ENCODE data around the gene EPS8.

The EPS8 gene

GRCh38 chr12:15575671-15576541 is 213.3 kb downstream of the EPS8 start:
- no peak for TF ChIP-seq ZFX (IDR thresholded peaks at IDR 0.05; ENCODE audit: borderline replicate concordance)
- no peak for TF ChIP-seq CTCF (IDR thresholded peaks at IDR 0.05)
- no peak overlapping the region for H3K27ac ChIP-seq

GRCh38 chr12:15574353-15574752 is 214.8 kb downstream of the EPS8 start:
- H3K27ac ChIP-seq = no peak overlapping the region
- no peak for TF ChIP-seq CTCF (IDR thresholded peaks at IDR 0.05)
- TF ChIP-seq ZFX (IDR thresholded peaks at IDR 0.05; ENCODE audit: borderline replicate concordance) = no peak

Measured in 22Rv1 (cell line).